Mucosa of rectum (tissue), 2 donors: ENCODE data around the gene GATC.

Source experiments
- H3K27ac ChIP-seq, 2 donors: one replicate each; pipeline ENCODE4 v1.7.0; 2013; ENCODE audit warnings: inconsistent platforms in 2 of 2, low read depth in 2 of 2, low read length in 2 of 2
- H3K27me3 ChIP-seq, 2 donors: one replicate each; pipeline ENCODE4 v1.7.0; 2013; ENCODE audit warnings: low read length in 2 of 2; ENCODE audit not compliant: control insufficient read depth in 2 of 2, insufficient read depth in 2 of 2
- H3K36me3 ChIP-seq, 2 donors: one replicate each; pipeline ENCODE4 v1.7.0; 2013; ENCODE audit warnings: low read length in 2 of 2; ENCODE audit not compliant: control insufficient read depth in 2 of 2, insufficient read depth in 2 of 2
- H3K4me1 ChIP-seq, 2 donors: one replicate each; pipeline ENCODE4 v1.7.0; 2013; ENCODE audit warnings: low read length in 2 of 2, mild to moderate bottlenecking in 1 of 2; ENCODE audit not compliant: control insufficient read depth in 2 of 2, insufficient read depth in 2 of 2
- H3K4me3 ChIP-seq, 2 donors: one replicate each; pipeline ENCODE4 v1.7.0; 2013; ENCODE audit warnings: low read length in 2 of 2
- H3K9ac ChIP-seq, 2 donors: one replicate each; pipeline ENCODE4 v1.7.0; 2013; ENCODE audit warnings: low read length in 2 of 2, low read depth in 1 of 2, mild to moderate bottlenecking in 1 of 2
- H3K9me3 ChIP-seq, 2 donors: one replicate each; pipeline ENCODE4 v1.7.0; 2013; ENCODE audit warnings: low read length in 2 of 2; ENCODE audit not compliant: control insufficient read depth in 2 of 2
- donor health status: healthy.
- donor health status: Normal muscosa, but diverticular disease.

The GATC gene

GRCh38 chr12:120496413-120497340, 50.4 kb downstream of the GATC start:
- Histone ChIP-seq H3K27me3 (no peaks in the 10 kb centered on the region), H3K36me3 (peaks cover 0 to 15% of the 10 kb centered on the region in 2 donors), H3K9me3 (no peaks in the 10 kb centered on the region), H3K4me3 (peak overlapping the region; percentile 79 to 82), H3K27ac (peak overlapping the region; percentile 77 to 85), H3K4me1 (peaks cover 15 to 17% of the 10 kb centered on the region in 2 donors), H3K9ac (peak overlapping the region; percentile 74 to 77)

- H3K4me1 ChIP-seq: peaks cover 15 to 17% of the 10 kb centered on the region in 2 donors
- no peaks in the 10 kb centered on the region for H3K9me3 ChIP-seq
- H3K9ac ChIP-seq: peak overlapping the region; percentile 44 to 74
- peak overlapping the region; percentile 79 to 82 for H3K4me3 ChIP-seq
- no peaks in the 10 kb centered on the region for H3K27me3 ChIP-seq
- H3K27ac ChIP-seq: peak overlapping the region; percentile 17 to 77
- peaks cover 0 to 17% of the 10 kb centered on the region in 2 donors for H3K36me3 ChIP-seq
Measured at GRCh38 chr12:120497524-120498150, 51.4 kb downstream of the GATC start.

- H3K27me3 ChIP-seq: no peaks in the 10 kb centered on the region
- H3K36me3 ChIP-seq: peaks cover 8 to 27% of the 10 kb centered on the region in 2 donors
- peaks cover 15 to 17% of the 10 kb centered on the region in 2 donors for H3K4me1 ChIP-seq
- no peaks in the 10 kb centered on the region for H3K9me3 ChIP-seq
- H3K4me3 ChIP-seq: no peak overlapping the region
- no peak overlapping the region for H3K9ac ChIP-seq
- H3K27ac ChIP-seq: no peak overlapping the region
Measured at GRCh38 chr12:120498870-120499515, 52.7 kb downstream of the GATC start.

GRCh38 chr12:120500581-120500980, 54.3 kb downstream of the GATC start:
- Histone ChIP-seq H3K9me3 (no peaks in the 10 kb centered on the region), H3K27me3 (no peaks in the 10 kb centered on the region), H3K4me1 (peaks cover 11 to 12% of the 10 kb centered on the region in 2 donors), H3K9ac (no peak overlapping the region), H3K36me3 (peaks cover 16 to 33% of the 10 kb centered on the region in 2 donors), H3K27ac (no peak overlapping the region), H3K4me3 (no peak overlapping the region)

GRCh38 chr12:120504587-120504986, 58.3 kb downstream of the GATC start:
- peaks cover 16 to 27% of the 10 kb centered on the region in 2 donors for H3K36me3 ChIP-seq
- H3K4me3 ChIP-seq: no peak overlapping the region
- H3K9ac ChIP-seq: no peak overlapping the region
- no peak overlapping the region for H3K27ac ChIP-seq
- H3K4me1 ChIP-seq: peaks cover 3% of the 10 kb centered on the region in 2 donors
- H3K27me3 ChIP-seq: no peaks in the 10 kb centered on the region
- no peaks in the 10 kb centered on the region for H3K9me3 ChIP-seq

- Histone ChIP-seq H3K4me3 (no peak overlapping the region), H3K27me3 (no peaks in the 10 kb centered on the region), H3K4me1 (peaks cover 3% of the 10 kb centered on the region in 2 donors), H3K9me3 (no peaks in the 10 kb centered on the region), H3K36me3 (peaks cover 19 to 31% of the 10 kb centered on the region in 2 donors), H3K27ac (no peak overlapping the region), H3K9ac (no peak overlapping the region)
Measured at GRCh38 chr12:120508537-120508936, 62.3 kb downstream of the GATC start.
